Neutrophil (primary cell): ENCODE results near the gene CBX3.

ENCODE experiments used
- H3K27ac ChIP-seq: fragments of 200-600 bp; sonication (generic); 2 replicates; pipeline ENCODE4 v1.5.1; 2016; ENCODE audit warnings: mild to moderate bottlenecking, moderate library complexity
- H3K27me3 ChIP-seq: fragments of 200-600 bp; sonication (generic); 2 replicates; pipeline ENCODE4 v1.6.0; 2016; ENCODE audit warnings: mild to moderate bottlenecking
- H3K36me3 ChIP-seq: fragments of 200-600 bp; sonication (generic); 2 replicates; pipeline ENCODE4 v1.5.1; 2017
- H3K4me1 ChIP-seq, 2 experiments: fragments of 200-600 bp in 1 of 2; sonication (generic) in 1 of 2; 1 replicate in 1 of 2; 2 replicates in 1 of 2; pipeline versions ENCODE4 v1.5.1 to v1.6.1; 2013 to 2016; ENCODE audit warnings: low read depth in 1 of 2, low read length in 1 of 2, mild to moderate bottlenecking in 1 of 2, moderate library complexity in 1 of 2; ENCODE audit not compliant: control insufficient read depth in 1 of 2, insufficient read depth in 1 of 2
- H3K4me3 ChIP-seq, 2 experiments: fragments of 200-600 bp in 1 of 2; sonication (generic) in 1 of 2; 1 replicate in 1 of 2; 2 replicates in 1 of 2; pipeline ENCODE4 v1.5.1; 2013 to 2016; ENCODE audit warnings: low read depth in 1 of 2, low read length in 1 of 2, mild to moderate bottlenecking in 1 of 2, moderate library complexity in 1 of 2
- H3K9me3 ChIP-seq: fragments of 200-600 bp; sonication (generic); 2 replicates; pipeline ENCODE4 v1.5.1; 2016
- CTCF ChIP-seq: fragments of 200-600 bp; sonication (generic); IDR thresholded peaks from 2 replicates; pipeline ENCODE4 v1.5.1; 2016; ENCODE audit warnings: antibody characterized with exemption

The CBX3 gene

DNA sequence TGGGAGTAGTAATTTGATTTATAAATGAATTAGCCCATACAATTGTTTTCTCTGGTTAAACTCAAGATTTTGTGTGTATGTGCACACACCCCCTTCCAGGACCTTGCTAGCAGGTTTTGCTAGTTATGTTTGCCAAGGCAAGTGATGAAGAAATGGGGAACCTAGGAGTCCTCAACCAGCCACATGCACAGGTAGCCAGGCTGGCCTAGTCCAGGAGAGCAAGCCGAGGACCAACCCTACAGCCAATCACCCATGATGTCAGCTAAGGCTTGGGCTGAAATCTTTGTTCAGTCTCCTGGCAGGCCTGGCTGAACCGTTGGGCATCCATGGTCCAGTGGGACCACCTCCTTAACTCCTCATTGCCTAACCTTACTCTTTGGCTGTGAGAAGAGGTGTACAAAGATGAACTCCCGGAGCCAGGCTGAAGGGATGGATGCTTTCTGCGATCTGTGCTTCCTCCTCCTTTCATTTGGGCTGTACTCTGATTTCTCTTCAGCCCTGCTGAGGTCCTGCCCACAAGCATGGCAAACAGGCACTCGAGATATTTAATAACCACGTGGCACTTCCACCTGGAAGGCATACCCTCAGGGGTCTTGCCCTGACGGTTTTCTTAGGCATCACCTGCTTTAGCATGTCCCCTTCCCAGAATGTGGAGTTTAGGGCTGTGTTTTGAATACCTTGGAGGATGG, 23.1 kb upstream of the CBX3 start:
- Histone ChIP-seq H3K36me3 (peaks cover 9% of the 10 kb centered on the region), H3K27me3 (no peaks in the 10 kb centered on the region), H3K9me3 (no peaks in the 10 kb centered on the region), H3K4me1 (peaks cover 0 to 4% of the 10 kb centered on the region in 2 experiments), H3K4me3 (no peak overlapping the region), H3K27ac (no peak overlapping the region)
- no peak for TF ChIP-seq CTCF

DNA sequence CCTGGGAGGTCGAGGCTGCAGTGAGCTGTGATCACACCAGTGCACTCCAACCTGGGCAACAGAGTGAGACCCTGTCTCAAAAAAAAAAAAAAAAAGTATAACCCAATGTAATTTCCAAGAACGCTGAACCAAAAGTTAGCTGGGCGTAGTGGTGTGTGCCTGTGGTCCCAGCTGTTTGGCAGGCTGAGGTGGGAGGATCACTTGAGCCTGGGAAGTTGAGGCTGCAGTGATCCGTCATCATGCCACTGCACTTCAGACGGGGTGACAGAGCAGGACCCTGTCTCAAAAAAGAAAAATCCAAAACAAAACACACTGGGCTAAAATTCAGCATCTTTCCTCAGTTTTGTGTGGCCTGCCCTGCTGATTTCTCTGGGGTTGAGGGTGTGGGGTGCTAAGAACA, 22.1 kb upstream of the CBX3 start:
- TF ChIP-seq CTCF, result no peak
- peaks cover 0 to 4% of the 10 kb centered on the region in 2 experiments for H3K4me1 ChIP-seq
- no peak overlapping the region for H3K4me3 ChIP-seq
- no peaks in the 10 kb centered on the region for H3K27me3 ChIP-seq
- H3K9me3 ChIP-seq, result no peaks in the 10 kb centered on the region
- H3K27ac ChIP-seq, result no peak overlapping the region
- H3K36me3 ChIP-seq, result peaks cover 17% of the 10 kb centered on the region

DNA sequence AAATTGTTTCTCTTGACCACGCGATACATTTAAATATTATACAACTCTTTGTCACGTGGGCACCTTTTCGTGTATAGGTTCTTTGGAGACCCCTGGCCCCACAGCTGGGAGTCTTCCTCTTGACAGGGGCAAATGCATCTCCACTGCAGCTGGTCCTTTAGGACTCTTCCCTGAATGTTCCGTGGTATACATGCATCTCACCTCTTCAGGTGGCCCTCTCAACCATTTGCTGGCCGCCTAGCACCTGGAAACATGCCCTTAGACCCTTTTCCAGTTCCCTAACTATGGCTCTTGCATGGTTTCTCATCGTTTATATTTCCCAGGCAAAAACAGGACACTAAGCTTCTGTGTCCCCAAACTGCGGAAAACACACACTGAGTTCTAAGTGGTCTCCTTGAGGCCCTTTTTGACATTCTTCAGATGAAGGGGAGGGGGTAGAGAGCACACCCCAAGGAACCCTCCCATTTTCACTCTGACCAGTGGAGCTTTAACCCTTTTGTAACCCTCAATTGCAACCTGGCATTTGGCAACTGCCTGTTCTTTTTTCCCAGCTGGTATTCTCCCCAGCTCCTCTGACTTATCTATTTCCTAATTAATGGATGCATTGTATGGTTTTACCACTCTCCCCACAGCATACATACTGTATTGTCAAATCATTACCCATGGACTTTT, 21.6 kb upstream of the CBX3 start:
- Histone ChIP-seq H3K36me3 (peaks cover 22% of the 10 kb centered on the region), H3K4me1 (peaks cover 0 to 4% of the 10 kb centered on the region in 2 experiments), H3K27ac (no peak overlapping the region), H3K9me3 (no peaks in the 10 kb centered on the region), H3K27me3 (no peaks in the 10 kb centered on the region), H3K4me3 (no peak overlapping the region)
- no peak for TF ChIP-seq CTCF

GRCh38 chr7:26180792-26181198, 20.8 kb upstream of the CBX3 start:
- TF ChIP-seq CTCF, result no peak
- peaks cover 0 to 4% of the 10 kb centered on the region in 2 experiments for H3K4me1 ChIP-seq
- H3K4me3 ChIP-seq, result no peak overlapping the region
- H3K9me3 ChIP-seq, result no peaks in the 10 kb centered on the region
- H3K27me3 ChIP-seq, result no peaks in the 10 kb centered on the region
- H3K36me3 ChIP-seq, result peaks cover 25% of the 10 kb centered on the region
- H3K27ac ChIP-seq, result no peak overlapping the region

- Histone ChIP-seq H3K36me3 (peaks cover 31% of the 10 kb centered on the region), H3K4me3 (no peak overlapping the region), H3K9me3 (no peaks in the 10 kb centered on the region), H3K27ac (no peak overlapping the region), H3K4me1 (peaks cover 0 to 4% of the 10 kb centered on the region in 2 experiments), H3K27me3 (no peaks in the 10 kb centered on the region)
- no peak for TF ChIP-seq CTCF
Measured at GRCh38 chr7:26181474-26182227, 19.9 kb upstream of the CBX3 start.
